Muscle of back (tissue), 13 donors: Measurements from ENCODE around the gene SERPINC1. TPM values are rescaled to one million over a fixed set of nuclear protein-coding genes. Genes with fewer than 3 reads are reported as not detected.
"Not testable (repeated sequence)": the region's sequence is repeated elsewhere in the genome, so short reads cannot be mapped to it uniquely, and the experiment has no call there.

Experiments
- DNase-seq, 3 donors: peaks; one replicate each; pipeline versions ENCODE4 v3.0.0 to v3.0.0-alpha.2; 2013
- long read RNA-seq, 9 donors: transcript quantifications; one replicate each; lab custom pipeline, GENCODE V29; 2026
- polyA plus RNA-seq, 10 donors: library from polyadenylated mRNA; unstranded; fragments of 120-200 nt; gene quantifications; one replicate each; pipeline ENCODE4 v1.2.1, GENCODE V29; 2013; ENCODE audit not compliant: insufficient read length in 10 of 10

Gene SERPINC1
- 1 to 10 TPM in 1 of 10 donors, under 1 TPM in 4, not detected in 5; 0.12 to 1.1 (median 0.25) TPM for polyA plus RNA-seq
- long read RNA-seq, donor 1, result 0 reads
- long read RNA-seq, donor 2, result 0 reads
- long read RNA-seq, donor 3, result 0 reads
- long read RNA-seq, donor 4, result 0 reads
- long read RNA-seq, donor 5, result 0 reads
- long read RNA-seq, donor 6, result 0 reads
- long read RNA-seq, donor 7, result 0 reads
- long read RNA-seq, donor 8, result 0 reads
- long read RNA-seq, donor 9, result 0 reads

DNA sequence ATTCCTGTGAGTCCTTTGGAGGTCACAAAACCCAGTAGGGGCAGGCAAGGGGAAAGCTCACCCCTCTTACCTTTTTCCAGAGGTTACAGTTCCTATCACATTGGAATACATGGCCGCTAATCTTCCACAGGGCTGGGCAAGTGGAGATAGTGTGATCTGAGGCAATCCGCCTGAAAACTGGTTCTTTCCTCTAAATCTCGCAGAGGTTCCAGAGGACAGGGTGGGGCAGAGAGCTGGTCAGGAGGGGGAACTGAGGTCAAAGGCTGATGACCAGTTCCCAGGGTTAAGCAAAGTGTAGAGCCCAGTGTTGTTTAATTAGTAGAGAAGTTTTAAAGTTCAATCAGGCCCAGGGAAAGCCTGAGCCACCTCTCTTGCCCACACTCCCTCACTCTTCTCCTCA lies at the start of gene SERPINC1:
Gene SERPINC1, minus strand, starts transcription at position 179 of the 400 bp plus-strand sequence. Its CDS starts 68 bp downstream, at position 111.
- no peak for DNase-seq

DNA sequence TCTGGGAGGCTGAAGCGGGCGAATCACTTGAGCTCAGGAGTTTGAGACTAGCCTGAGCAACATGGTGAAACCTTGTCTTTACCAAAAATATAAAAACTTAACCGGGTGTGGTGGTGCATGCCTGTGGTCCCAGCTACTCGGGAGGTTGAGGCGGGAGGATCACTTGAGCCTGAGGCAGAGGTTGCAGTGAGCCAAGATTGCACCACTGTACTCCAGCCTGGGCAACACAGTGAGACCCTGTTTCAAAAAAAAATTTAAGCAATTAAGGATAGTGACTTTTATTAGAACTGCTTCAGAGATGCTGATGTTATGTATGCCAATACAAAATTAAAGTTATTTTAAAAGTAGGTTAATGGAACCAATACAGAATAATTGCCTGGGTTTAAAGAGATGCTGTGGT lies 48.8 kb upstream of the SERPINC1 start:
- DNase-seq, result not testable (repeated sequence)

DNA sequence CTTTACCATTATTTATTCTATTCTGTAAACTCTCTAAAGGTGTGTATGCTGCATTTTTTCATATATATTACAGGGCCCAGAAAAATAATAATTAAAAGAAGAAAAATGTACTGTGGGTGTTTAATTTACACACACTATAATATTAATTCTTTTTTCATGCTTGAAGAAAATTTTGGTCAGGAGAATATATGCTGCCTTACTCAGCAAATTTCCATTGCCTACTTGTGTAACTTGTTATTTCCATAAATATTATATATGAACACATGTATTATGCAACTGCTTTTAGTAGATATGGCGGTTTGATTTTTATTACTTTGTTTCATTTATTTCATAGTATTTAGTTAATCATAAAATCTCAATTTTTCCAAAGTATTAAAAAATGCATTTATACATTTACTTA lies 46.4 kb upstream of the SERPINC1 start:
- DNase-seq, result no peak

DNA sequence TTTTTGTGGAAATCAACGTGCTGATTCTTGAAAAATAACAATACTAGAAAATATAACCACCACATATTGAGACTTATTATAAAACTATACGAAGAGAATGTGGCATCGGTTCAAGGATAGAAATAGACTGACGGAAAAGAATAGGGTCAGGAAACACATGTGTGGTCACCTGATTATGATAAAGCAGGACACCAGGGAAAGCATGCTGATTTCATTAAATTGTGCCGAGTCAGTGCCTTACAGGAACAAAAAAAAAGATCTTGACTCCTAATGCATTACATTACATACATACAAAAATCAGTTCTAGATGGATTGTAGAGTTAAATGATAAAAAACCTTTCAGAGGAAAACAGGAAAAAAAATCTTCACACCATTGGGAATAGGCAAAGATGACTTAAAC lies 43.5 kb upstream of the SERPINC1 start:
- peak in 1 of 3 donors; percentile 6 for DNase-seq

DNA sequence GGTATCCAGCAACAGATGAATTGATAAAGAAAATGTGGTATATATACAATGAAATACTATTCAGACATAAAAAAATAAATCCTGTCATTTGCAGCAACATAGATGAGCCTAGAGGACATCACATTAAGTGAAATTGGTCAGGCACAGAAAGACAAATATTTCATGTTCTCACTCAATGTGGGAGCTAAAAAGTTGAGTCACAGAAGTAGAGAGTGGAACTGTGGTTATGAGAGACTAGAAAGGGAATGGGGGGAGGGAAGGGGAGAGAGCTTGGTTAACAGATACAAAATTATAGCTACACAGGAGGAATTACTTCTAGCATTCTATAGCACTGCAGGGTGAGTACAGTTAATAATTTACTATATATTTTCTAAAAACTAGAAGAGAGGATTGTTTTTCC lies 37.1 kb upstream of the SERPINC1 start:
- no peak for DNase-seq

DNA sequence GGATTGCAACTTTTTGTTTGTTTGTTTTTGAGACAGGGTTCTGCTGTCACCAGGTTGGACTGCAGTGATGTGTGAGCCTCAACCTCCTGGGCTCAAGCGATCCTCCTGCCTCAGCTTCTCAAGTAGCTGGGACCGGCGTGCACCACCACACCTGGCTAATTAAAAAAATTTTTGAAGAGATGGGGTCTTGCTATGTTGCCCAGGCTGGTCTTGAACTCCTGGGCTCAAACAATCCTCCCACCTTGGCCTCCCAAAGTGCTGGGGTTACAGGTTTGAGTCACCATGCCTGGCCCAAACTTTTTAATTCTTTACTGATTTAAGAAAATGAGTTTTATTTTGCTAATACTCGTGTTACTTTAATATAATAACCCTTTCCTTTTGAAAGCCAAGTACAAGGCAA lies 31.5 kb upstream of the SERPINC1 start:
- no peak for DNase-seq

DNA sequence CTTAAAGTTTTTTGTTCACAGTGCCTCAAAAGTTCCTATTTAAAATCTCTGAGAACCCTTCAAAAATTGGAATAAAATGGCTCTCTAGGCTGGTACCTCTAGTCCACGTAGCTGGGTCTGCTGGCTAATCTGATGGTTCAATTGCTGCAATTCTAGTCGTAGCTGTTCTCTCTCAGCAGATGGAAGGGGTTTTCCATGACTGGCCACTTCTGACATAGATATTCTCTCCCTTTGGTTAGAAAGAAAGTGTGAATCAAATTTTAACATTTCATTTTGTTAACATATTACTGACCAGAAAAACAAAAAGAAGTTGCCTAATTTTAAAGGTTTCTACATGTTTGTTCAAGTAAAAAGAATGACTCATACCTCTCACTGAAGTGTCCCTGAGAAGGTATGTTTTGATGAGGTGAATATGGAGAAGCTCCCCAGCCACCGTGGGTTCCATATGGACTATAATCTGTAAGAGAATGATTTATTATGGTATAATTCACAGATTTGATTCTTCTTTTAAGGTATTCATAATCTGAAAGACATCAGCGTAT lies 29.3 kb upstream of the SERPINC1 start:
- no peak for DNase-seq

DNA sequence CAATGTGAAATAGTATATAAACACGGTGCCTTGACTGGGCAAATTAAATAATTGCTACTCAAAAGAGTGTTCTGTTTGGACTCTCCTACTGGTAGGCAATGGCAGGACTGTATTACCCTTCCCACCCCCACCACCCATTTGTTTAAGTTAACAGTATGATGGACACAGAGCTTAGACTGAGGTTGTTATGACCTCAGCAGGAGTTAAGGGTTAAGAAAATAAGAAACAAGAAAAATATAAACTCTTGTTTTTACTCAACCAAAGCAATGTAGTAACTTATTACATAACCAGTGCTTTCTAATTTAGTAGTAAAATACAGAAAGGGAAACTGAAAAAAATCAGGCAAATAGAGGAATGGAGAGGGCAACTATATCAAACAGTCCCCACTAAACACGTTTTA lies 19.9 kb upstream of the SERPINC1 start:
- no peak for DNase-seq

DNA sequence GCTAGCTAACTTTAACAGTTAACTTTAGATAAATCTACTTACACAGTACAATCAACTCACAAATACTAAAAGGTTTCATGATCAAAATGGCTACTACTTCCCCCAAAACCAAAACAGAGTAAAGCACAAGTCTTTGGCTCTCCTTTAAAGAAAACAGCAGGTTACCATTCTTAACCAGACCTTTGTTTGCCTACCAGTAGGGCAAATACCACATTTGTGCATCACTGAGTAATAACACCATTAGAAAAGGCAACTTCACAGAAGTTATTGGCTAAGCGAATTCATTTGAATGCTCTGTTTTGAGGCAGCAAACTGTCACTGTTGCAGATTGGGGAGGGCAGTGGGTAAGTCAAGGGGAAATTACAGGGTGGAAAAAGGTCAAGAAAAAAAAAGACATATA lies 17.3 kb upstream of the SERPINC1 start:
- no peak for DNase-seq

DNA sequence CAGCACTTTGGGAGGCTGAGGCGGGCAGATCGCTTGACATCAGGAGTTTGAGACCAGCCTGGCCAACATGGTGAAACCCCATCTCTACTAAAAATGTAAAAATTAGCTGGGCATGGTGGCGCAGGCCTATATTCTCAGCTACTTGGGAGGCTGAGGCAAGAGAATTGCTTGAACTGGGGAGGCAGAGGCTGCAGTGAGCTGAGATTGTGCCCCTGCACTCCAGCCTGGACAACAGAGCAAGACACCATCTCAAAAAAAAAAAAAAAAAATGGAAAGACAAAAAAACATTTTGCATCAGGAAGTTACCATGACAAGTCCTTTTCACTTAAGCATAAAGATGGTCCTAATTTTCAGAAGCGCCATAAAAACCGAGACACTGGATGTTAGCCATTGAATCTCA lies 13.4 kb upstream of the SERPINC1 start:
- not testable (repeated sequence) for DNase-seq

DNA sequence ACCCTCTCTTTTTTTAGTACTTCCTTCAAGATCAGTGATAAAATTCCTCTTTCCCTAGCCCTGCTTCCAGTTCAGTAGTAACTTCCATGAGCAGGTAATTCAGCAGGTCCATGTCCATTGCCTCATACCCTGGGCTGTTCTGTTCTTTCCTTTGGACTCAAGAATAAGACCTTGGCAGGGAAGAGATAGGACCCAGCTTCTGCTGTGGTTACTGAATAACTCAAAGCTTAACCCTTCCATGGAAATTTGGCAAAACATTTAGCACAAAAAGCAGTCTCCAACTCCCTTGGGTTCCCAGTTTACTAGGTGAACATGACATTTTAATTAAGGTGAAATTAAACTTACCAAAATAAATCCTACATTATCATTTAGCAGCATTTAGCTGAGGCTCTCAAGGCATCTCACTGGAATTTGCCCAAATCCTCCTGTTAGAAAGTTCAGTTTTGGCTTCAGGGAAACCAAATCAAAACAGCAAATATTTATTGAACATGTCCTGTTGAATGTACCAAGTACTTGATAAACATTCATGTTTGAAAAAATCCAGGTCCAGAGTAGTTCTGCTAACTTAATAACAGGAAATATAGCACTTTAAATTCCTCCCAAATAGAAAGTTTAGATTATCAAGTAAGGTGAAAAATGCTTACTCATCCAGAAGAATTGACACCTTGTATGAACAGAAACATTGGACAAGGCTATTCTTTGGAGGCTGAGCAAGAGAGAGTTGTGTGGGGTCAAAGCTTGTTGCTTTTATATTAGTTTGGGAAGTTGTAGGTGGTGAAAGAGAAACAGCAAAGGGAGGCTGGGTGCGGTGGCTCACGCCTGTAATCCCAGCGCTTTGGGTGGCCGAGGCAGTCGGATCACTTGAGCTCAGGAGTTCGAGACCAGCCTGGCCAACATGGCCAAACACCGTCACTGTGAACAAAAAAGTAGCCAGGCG lies 8.4 kb upstream of the SERPINC1 start:
- DNase-seq, result no peak

DNA sequence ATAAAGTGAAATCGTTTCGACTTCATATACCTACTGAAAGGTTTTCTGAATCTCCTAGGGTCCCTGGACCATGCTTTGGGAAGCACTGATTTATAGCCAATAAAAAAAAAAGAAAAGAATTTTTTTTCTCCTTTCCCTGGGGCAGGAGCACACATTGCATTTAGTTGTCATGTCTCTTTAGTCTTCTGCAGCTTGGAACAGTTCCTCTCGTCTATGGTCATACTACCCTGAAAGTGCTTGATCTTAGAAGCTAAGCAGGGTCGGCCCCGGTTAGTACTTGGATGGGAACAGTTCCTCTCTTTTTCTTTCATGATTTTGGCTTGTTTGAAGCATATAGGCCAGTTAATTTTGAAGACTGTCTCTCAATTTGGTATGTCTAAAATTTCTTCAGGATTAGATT lies 3.7 kb upstream of the SERPINC1 start:
- no peak for DNase-seq

DNA sequence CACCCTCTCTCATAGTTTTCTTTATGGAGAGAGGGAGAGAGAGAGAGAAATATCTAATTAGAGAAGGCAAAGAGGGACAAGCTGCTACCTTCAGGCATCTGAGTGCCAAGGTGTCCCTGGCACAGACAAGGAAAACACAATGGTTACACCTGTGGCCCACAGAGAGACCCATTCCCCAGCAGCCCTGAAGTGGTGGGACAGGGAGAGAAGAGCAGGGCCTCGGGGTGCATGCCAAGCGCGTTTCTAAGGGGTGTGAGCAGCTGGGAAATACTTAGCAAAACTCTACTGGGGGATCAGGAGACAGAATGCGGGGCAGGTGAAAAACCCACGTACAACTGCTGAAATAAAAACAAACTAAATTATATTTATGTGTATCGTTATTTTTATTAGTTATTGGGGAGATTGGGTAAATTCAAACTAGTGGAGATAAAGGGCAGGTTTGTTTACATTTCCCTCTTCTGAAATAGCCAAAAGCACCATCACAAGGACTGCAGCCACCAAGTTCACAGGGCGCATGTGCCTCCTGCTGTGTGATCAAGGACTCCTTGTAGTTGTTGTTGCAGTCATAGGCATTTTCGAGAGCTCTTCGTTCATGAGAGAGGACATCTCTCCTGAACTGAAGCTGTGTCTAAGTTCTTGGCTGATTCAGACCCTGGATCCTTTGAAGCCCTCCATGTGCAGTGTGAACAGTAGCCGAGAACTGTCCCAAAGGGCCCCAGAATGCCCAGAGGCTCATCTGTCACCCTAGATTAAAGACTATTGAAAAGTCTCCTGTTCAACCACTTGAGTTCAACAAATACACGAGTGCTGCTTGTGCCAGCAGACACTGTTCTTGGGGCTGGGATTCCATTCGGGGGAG lies 737 bp upstream of the SERPINC1 start:
- no peak for DNase-seq

DNA sequence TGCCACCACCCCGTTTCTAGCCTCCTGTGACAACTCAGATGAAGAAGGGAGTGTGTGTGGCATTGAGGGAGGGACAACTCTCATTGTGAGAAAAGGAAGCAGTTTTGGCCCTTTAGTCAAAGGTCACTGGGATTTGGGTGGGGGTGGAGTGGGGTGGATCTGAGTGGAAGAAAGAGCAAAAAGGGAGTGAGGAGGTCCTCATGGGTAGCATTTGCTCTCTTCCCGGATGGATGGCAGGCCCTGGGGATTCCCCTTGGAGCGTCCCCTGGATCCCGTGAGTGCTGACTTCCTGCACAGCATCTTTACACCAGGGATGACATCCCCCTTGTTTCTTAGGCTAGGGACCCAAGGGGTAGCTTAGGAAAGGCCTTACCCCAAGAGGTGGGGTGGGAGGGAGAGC lies 460 bp downstream of the SERPINC1 start:
- DNase-seq, result no peak

DNA sequence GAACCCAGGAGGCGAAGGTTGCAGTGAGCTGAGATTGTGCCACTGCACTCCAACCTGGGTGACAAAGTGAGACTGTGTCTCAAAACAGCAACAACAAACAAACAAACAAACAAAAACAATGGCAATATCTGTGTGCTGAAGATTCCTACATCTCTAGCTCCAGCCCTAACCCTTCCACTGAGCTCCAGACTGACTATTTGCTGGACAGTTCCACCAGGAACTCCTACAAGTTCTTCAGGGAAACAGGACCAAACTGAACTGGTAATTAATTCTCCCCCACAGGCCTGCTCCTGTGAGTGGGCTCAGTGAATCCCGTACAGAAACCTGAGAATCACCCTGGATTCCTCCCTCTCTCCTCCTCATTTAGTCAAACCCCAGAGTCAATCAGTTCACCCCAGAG lies 1.5 kb downstream of the SERPINC1 start:
- DNase-seq, result no peak

DNA sequence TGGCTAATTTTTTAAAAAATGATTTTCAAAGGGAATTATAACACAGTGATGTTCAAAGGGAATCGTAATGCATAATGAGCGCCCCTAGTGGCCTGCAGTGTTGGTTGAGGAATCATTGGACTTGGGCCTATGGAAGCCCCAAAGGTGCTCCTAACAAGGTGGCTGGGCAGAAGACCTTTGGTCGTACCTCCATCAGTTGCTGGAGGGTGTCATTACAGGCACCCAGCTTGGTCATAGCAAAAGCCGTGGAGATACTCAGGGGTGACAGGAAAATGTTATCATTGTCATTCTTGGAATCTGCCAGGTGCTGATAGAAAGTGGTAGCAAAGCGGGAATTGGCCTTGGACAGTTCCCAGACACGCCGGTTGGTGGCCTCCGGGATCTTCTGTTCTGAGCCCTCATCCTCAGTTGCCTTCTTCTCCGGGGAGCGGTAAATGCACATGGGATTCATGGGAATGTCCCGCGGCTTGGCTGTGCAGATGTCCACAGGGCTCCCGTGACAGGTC lies 2.7 kb downstream of the SERPINC1 start:
- no peak for DNase-seq

DNA sequence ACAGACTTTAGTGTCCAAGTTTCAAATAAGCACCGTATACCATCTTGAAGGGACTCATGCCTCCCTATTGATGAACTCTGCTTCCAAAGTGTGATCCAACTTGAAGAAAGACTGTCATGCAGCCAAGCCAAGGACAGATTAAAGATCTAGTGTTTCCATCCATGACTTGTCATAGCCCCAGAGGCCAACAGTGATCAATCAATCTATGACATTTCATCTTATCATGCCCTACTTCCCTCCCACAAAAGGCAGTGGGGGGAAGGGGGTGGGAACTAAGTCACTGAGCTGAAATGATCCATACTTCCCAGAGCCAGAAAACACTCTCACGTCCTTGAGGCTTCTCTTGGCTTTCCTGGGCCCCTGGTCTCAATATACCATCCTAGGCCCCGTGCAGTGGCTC lies 4.0 kb downstream of the SERPINC1 start:
- DNase-seq, result no peak

DNA sequence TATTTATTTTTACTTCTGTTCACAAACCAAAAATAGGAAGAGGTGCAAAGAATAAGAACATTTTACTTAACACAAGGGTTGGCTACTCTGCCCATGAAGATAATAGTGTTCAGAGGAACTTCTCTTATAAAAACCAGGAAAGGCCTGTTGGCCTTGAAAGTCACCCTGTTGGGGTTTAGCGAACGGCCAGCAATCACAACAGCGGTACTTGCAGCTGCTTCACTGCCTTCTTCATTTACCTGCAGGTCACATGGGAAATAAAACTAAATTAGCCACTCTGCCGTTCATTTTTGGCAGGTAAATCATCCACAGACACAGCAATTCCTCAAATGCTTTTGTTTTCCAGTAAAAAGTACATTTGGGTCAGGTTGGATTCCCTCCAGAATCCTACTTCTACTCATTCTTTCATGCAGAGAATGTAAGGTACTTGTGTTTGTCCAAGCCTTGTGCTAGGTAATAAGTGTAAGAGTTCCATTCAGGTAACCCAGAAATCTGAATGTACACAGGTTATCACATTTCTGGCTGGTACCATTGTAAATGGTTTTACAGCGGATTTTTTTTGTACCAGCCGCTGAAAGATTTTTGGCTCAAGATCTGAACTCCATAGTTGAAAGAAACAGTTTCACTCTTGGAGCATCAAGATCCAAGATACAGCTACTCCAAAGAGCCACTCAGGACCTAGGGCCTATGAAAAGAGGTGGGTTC lies 13.1 kb downstream of the SERPINC1 start:
- no peak for DNase-seq

DNA sequence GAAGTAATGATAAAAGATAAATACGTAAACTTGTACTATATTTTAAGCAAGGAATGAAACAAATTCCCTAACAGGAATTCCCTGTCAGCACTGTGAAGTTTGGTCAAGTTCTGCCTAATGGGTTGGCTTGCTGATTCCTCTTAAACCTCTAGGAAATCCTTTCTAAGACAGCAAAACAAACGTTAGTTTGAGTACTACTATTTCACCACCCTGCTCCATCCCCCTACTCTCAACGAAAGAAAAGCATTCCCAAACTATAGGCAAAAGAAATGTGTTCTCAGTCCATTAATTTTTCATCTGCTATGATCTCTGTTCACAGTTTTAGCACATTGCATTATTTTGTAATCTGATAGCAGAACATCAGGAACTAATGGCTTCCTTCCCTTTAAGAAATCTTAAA lies 16.1 kb downstream of the SERPINC1 start:
- DNase-seq, result no peak

DNA sequence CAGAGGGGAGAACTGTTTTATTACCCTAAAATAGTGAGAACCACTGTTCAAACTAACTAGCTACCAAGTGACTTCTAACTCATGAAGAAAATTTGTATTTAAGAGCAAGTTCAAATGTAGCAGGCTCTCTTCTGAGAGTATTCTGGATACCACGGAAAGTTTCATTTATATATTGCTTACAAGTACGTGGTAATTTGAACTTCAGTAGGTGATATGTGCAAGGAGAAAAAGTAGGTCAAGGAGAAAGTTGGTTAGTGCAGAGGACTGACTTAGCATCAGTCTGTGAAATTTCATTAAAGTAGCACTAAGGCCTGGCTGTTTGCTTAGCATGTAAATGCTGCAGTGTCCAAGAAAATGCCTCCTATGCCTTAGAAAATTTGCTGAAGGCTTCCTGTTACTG lies 16.7 kb downstream of the SERPINC1 start:
- DNase-seq, result no peak

DNA sequence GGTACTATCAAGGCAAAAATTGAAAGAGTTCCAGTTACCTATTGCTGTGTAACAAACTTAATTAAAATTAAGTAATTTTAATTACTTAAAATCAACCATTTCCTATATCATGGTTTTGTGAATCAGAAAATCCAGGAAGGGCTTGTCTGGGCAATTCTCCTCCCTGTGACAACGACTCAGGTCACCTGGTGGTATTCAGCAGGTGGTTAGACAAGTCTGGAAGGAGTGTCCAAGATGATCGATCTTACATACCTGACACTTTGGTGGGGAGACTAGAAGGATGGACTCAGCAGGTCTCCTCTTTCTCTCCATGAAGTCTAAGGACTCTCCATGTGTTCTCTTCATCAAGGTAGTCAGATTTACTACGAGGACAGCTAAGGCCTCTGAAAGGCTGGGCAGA lies 22.9 kb downstream of the SERPINC1 start:
- no peak for DNase-seq
